ENCODE results near the gene PITHD1. TPM values are rescaled to one million over a fixed set of nuclear protein-coding genes. Genes with fewer than 3 reads are reported as not detected.
"Not testable (repeated sequence)": the region's sequence is repeated elsewhere in the genome, so short reads cannot be mapped to it uniquely, and the experiment has no call there.

PITHD1 gene
- total RNA-seq, 1 experiment from 2014 or later: 48.9 TPM

DNA sequence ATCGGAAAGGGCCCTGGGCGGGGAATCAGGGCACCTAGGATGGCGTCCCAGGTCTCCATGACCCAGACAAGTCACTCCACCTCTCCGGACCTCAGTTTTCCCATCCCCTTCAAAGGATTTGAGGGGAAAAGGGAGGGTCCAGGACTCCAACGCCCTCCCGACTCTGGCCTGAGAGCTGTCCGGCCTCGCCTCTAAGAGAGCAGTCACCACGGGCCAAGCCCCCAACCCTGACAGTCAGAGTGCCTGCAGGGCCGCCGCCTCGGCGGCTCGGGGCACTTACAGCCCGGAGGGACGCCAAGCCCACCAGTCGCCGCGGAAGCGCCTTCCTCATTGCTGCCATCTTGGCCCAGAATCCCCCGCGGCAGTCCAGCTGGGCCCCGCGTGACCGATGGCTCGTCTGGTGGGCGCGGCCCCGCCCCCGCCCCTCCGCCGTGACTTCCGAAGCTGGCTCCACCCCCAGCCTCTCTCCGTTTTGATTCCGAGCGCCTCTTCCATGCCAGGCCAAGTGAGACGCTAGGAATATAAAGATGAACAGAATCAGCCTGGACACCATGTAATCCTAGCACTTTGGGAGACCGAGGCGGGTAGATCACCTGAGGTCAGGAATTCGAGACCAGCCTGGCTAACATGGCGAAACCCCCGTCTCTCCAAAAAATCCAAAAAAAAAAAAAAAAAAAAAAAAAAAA lies 47.0 kb downstream of the PITHD1 start, which contains the start of gene HMGCL:
Gene HMGCL, minus strand, starts transcription at position 354 of the 686 bp plus-strand sequence. Its CDS starts 14 bp downstream, at position 340.
- Histone ChIP-seq H3K9me3 (ENCODE audit: control insufficient read depth, insufficient read depth, low read depth, low read length) (no peaks in the 10 kb centered on the region), H3K27me3 (ENCODE audit: control insufficient read depth, insufficient read depth, low read length) (no peaks in the 10 kb centered on the region), H3K27ac (ENCODE audit: low read length) (peak within 1 kb of the TSS; percentile 91), H3K4me3 (ENCODE audit: low read depth in 2 of 2, low read length in 2 of 2) (peak within 1 kb of the TSS; percentile 87 to 99), H3K4me1 (ENCODE audit: control insufficient read depth, insufficient read depth, low read length) (0 out of 2 replicates have a peak, but pooled peaks cover 5% of the 10 kb centered on the region), H3K36me3 (ENCODE audit: control insufficient read depth, insufficient read depth, low read length) (no peaks in the 10 kb centered on the region; the same call in 1 of the 2 replicates)
- TF ChIP-seq POLR2AphosphoS5 (IDR thresholded peaks at IDR 0.05; ENCODE audit: low read depth, low read length) (peak; percentile 92), SIN3A (IDR thresholded peaks at IDR 0.05; ENCODE audit: borderline replicate concordance, insufficient read depth, low read depth, low read length) (peak; percentile 32; the same call in 1 of the 2 replicates)
- TF ChIP-seq, protein P1, sequence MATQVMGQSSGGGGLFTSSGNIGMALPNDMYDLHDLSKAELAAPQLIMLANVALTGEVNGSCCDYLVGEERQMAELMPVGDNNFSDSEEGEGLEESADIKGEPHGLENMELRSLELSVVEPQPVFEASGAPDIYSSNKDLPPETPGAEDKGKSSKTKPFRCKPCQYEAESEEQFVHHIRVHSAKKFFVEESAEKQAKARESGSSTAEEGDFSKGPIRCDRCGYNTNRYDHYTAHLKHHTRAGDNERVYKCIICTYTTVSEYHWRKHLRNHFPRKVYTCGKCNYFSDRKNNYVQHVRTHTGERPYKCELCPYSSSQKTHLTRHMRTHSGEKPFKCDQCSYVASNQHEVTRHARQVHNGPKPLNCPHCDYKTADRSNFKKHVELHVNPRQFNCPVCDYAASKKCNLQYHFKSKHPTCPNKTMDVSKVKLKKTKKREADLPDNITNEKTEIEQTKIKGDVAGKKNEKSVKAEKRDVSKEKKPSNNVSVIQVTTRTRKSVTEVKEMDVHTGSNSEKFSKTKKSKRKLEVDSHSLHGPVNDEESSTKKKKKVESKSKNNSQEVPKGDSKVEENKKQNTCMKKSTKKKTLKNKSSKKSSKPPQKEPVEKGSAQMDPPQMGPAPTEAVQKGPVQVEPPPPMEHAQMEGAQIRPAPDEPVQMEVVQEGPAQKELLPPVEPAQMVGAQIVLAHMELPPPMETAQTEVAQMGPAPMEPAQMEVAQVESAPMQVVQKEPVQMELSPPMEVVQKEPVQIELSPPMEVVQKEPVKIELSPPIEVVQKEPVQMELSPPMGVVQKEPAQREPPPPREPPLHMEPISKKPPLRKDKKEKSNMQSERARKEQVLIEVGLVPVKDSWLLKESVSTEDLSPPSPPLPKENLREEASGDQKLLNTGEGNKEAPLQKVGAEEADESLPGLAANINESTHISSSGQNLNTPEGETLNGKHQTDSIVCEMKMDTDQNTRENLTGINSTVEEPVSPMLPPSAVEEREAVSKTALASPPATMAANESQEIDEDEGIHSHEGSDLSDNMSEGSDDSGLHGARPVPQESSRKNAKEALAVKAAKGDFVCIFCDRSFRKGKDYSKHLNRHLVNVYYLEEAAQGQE (IDR thresholded peaks at IDR 0.05; ENCODE audit: insufficient read depth in 1 of 2, low read depth in 2 of 2, low read length in 1 of 2): peak in 1 of 2 experiments; percentile 54; a peak in 1 of 4 replicates
- TF ChIP-seq, protein P2, sequence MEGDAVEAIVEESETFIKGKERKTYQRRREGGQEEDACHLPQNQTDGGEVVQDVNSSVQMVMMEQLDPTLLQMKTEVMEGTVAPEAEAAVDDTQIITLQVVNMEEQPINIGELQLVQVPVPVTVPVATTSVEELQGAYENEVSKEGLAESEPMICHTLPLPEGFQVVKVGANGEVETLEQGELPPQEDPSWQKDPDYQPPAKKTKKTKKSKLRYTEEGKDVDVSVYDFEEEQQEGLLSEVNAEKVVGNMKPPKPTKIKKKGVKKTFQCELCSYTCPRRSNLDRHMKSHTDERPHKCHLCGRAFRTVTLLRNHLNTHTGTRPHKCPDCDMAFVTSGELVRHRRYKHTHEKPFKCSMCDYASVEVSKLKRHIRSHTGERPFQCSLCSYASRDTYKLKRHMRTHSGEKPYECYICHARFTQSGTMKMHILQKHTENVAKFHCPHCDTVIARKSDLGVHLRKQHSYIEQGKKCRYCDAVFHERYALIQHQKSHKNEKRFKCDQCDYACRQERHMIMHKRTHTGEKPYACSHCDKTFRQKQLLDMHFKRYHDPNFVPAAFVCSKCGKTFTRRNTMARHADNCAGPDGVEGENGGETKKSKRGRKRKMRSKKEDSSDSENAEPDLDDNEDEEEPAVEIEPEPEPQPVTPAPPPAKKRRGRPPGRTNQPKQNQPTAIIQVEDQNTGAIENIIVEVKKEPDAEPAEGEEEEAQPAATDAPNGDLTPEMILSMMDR (IDR thresholded peaks at IDR 0.05): no peak
- CTCF ChIA-PET: no interaction called here
- no TSS peak for BruUV-seq (replicated peaks)
- intact Hi-C loops (cut with micrococcal nuclease; ENCODE audit: unreplicated experiment) (no loop called here), in situ Hi-C loops (cut with HindIII; ENCODE audit: low pct_unique_long_range_greater_than_20kb, low sequenced_read_pairs) (no loop called here)
- POLR2A ChIA-PET: interaction anchor here (0.6 kb wide), 1 partner anchor 19 kb away, joined by 4 read pairs; no protein-coding TSS in a partner anchor
- peak; percentile 98 for ATAC-seq
- DNase-seq (ENCODE audit: low read depth, low spot score): no peak

DNA sequence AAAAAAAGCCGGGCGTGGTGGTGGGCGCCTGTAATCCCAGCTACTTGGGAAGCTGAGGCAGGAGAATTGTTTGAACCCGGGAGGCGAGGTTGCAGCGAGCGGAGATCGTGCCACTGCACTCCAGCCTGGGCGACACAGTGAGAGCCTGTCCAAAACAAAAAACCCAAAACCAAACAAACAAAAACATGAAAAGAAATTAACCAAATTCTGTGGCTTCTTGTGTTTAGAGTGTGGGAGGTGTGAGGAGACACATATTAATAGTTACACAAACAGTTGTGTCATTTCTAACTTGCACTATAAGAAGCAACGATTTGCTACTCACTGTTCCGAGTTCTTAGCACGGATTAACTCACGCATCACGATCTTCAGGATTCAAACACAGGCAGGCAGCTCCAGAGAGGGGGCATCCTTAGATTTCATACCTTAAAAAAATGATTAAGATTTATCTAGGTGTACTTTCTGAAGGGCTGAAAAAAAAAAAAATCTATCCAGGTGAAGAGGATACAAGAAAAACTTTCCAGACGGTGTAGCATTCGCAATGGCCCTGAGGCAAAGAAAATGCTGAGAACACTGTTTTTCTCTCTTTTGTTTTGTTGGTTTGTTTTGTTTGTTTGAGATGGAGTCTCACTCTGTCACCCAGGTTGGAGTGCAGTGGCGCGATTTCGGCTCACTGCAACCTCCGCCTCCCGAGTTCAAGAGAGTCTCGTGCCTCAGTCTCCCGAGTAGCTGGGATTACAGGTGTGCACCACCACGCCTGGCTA lies 47.7 kb downstream of the PITHD1 start:
- H3K36me3 ChIP-seq (ENCODE audit: control insufficient read depth, insufficient read depth, low read length): no peaks in the 10 kb centered on the region; the same call in 1 of the 2 replicates
- CTCF ChIA-PET: no interaction called here
- H3K27ac ChIP-seq (ENCODE audit: low read length): peak overlapping the region; percentile 91
- 0 out of 2 replicates have a peak, but pooled peaks cover 5% of the 10 kb centered on the region for H3K4me1 ChIP-seq (ENCODE audit: control insufficient read depth, insufficient read depth, low read length)
- H3K4me3 ChIP-seq (ENCODE audit: low read depth in 2 of 2, low read length in 2 of 2): peak overlapping the region; percentile 87 to 99
- TF ChIP-seq TCF7L2 (IDR thresholded peaks at IDR 0.05; ENCODE audit: low read depth, low read length): no peak
- TF ChIP-seq, protein P1 (IDR thresholded peaks at IDR 0.05; ENCODE audit: insufficient read depth in 1 of 2, low read depth in 2 of 2, low read length in 1 of 2): no peak
- no peak for TF ChIP-seq SIN3A (IDR thresholded peaks at IDR 0.05; ENCODE audit: borderline replicate concordance, insufficient read depth, low read depth, low read length)
- TF ChIP-seq, protein P2 (IDR thresholded peaks at IDR 0.05): no peak
- TF ChIP-seq POLR2AphosphoS5 (IDR thresholded peaks at IDR 0.05; ENCODE audit: low read depth, low read length): no peak
- in situ Hi-C loops (cut with HindIII; ENCODE audit: low pct_unique_long_range_greater_than_20kb, low sequenced_read_pairs): no loop called here
- no peaks in the 10 kb centered on the region for H3K9me3 ChIP-seq (ENCODE audit: control insufficient read depth, insufficient read depth, low read depth, low read length)
- BruUV-seq (replicated peaks): no TSS peak
- peak; percentile 35 for ATAC-seq
- POLR2A ChIA-PET: interaction anchor here (0.6 kb wide), 1 partner anchor 19 kb away, joined by 4 read pairs; no protein-coding TSS in a partner anchor
- DNase-seq (ENCODE audit: low read depth, low spot score): no peak
- intact Hi-C loops (cut with micrococcal nuclease; ENCODE audit: unreplicated experiment): no loop called here
- no peaks in the 10 kb centered on the region for H3K27me3 ChIP-seq (ENCODE audit: control insufficient read depth, insufficient read depth, low read length)

DNA sequence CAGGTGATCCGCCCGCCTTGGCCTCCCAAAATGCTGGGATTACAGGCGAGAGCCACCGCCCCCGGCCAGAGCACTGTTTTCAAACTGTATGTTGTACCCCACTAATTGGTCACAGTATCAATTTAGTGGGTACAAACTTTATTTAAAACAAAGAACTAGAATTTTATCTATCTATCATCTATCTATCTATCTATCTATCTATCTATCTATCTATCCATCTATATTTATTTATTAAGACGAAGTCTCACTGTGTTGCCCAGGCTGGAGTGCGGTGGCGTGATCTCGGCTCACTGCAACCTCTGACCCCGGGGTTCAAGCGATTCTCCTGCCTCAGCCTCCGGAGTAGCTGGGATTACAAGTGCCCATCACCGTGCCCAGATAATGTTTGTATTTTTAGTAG lies 48.4 kb downstream of the PITHD1 start:
- in situ Hi-C loops (cut with HindIII; ENCODE audit: low pct_unique_long_range_greater_than_20kb, low sequenced_read_pairs); H3K27me3 ChIP-seq (ENCODE audit: control insufficient read depth, insufficient read depth, low read length); H3K4me1 ChIP-seq (ENCODE audit: control insufficient read depth, insufficient read depth, low read length); POLR2A ChIA-PET; H3K36me3 ChIP-seq (ENCODE audit: control insufficient read depth, insufficient read depth, low read length); BruUV-seq (replicated peaks); intact Hi-C loops (cut with micrococcal nuclease; ENCODE audit: unreplicated experiment); H3K9me3 ChIP-seq (ENCODE audit: control insufficient read depth, insufficient read depth, low read depth, low read length); ATAC-seq; DNase-seq (ENCODE audit: low read depth, low spot score); H3K27ac ChIP-seq (ENCODE audit: low read length); CTCF ChIA-PET; H3K4me3 ChIP-seq (ENCODE audit: low read depth in 2 of 2, low read length in 2 of 2): not testable (repeated sequence)
